K562 (cell line): Measurements from ENCODE around the gene NECTIN3. TPM values are rescaled to one million over a fixed set of nuclear protein-coding genes. Genes with fewer than 3 reads are reported as not detected.

ENCODE experiments used
- ATAC-seq: fragments of 200-7000 bp; cut with Tn5 transposase; 3 replicates; pipeline ENCODE4 v1.9.1; 2020; ENCODE audit warnings: moderate library complexity
- BruUV-seq: library from RNA; stranded (reverse); fragments of 400-500 nt; replicated peaks from 2 replicates; lab custom pipeline; 2021; lab: Mats Ljungman, UMichigan
- CTCF ChIA-PET: fragments of 300-600 bp; formaldehyde crosslinking; extraction: SDS; loops from one replicate; lab custom pipeline; 2021; ENCODE audit warnings: low intra/inter-chr PET ratio; lab: Yijun Ruan, JAX
- POLR2A ChIA-PET: fragments of 300-600, 350-650 bp; sonication (Branson Sonifier 250); formaldehyde crosslinking; extraction: SDS; loops from one replicate; lab custom pipeline; 2021; ENCODE audit warnings: antibody characterized with exemption, inconsistent platforms; lab: Yijun Ruan, JAX
- DNase-seq, 4 experiments: peaks; one replicate each; pipeline versions ENCODE4 v3.0.0 to v3.0.0-alpha.2; 2011 to 2018; ENCODE audit warnings: low spot score in 3 of 4, mixed read lengths in 3 of 4; ENCODE audit errors: extremely low read depth in 1 of 4
- FAIRE-seq: peaks from 2 replicates; lab custom pipeline; 2011; peaks lifted over from hg19 to GRCh38; lab: Jason Lieb, UNC
- H2AFZ ChIP-seq: 2 replicates; pipeline ENCODE4 v1.6.0; 2011; ENCODE audit warnings: low read depth, low read length, control low read depth, inconsistent platforms
- H3K27ac ChIP-seq: fragments of 200-600 bp; 3 replicates; pipeline ENCODE4 v1.8.0; 2011; ENCODE audit warnings: low read depth, mild to moderate bottlenecking, control low read depth, inconsistent platforms, low read length, moderate library complexity, mixed read lengths; ENCODE audit errors: extremely low read depth
- H3K27me3 ChIP-seq, 2 experiments: fragments of 300-600 bp in 1 of 2; 2 replicates in 1 of 2; 3 replicates in 1 of 2; pipeline versions ENCODE4 v1.6.0 to v1.8.0; 2011; ENCODE audit warnings: inconsistent platforms in 2 of 2, low read length in 2 of 2, mild to moderate bottlenecking in 1 of 2, mixed read lengths in 1 of 2, moderate library complexity in 1 of 2; ENCODE audit not compliant: control insufficient read depth in 2 of 2, insufficient read depth in 2 of 2
- H3K36me3 ChIP-seq: fragments of 300-600 bp; 3 replicates; pipeline ENCODE4 v1.8.0; 2011; ENCODE audit warnings: mild to moderate bottlenecking, low read length, inconsistent platforms; ENCODE audit not compliant: control insufficient read depth, insufficient read depth
- H3K4me1 ChIP-seq, 2 experiments: fragments of 200-600 bp in 1 of 2; replicated peaks in 1 of 2; 2 replicates in 1 of 2; 3 replicates in 1 of 2; pipeline versions ENCODE4 v1.5.1 to v1.8.0; 2011; ENCODE audit warnings: inconsistent platforms in 2 of 2, low read length in 2 of 2, mild to moderate bottlenecking in 1 of 2, mixed read lengths in 1 of 2, moderate library complexity in 1 of 2; ENCODE audit not compliant: control insufficient read depth in 2 of 2, insufficient read depth in 2 of 2
- H3K4me2 ChIP-seq: 2 replicates; pipeline ENCODE4 v1.6.1; 2011; ENCODE audit warnings: low read length, control low read depth, inconsistent platforms, mixed read lengths; ENCODE audit not compliant: insufficient read depth
- H3K4me3 ChIP-seq: fragments of 200-600 bp; sonication (generic), shearing (Covaris generic); 2 replicates; pipeline ENCODE4 v1.5.1; 2016; ENCODE audit warnings: control low read depth, inconsistent platforms
- H3K79me2 ChIP-seq: fragments of 200-600 bp; 3 replicates; pipeline ENCODE4 v1.8.0; 2011; ENCODE audit warnings: low read length, inconsistent platforms; ENCODE audit not compliant: control insufficient read depth, insufficient read depth
- H3K9ac ChIP-seq, 2 experiments: 2 replicates each; pipeline versions ENCODE4 v1.6.0 to v1.6.1; 2011; ENCODE audit warnings: low read depth in 2 of 2, low read length in 2 of 2, control low read depth in 1 of 2, inconsistent platforms in 1 of 2, mild to moderate bottlenecking in 1 of 2, mixed read lengths in 1 of 2; ENCODE audit not compliant: insufficient read depth in 1 of 2
- H3K9me1 ChIP-seq: one replicate; pipeline ENCODE4 v1.6.0; 2011; ENCODE audit warnings: inconsistent platforms, mild to moderate bottlenecking, low read length, moderate library complexity; ENCODE audit not compliant: control insufficient read depth, insufficient read depth
- H3K9me3 ChIP-seq: replicated peaks from 2 replicates; pipeline ENCODE4 v1.5.1; 2011; ENCODE audit warnings: low read depth, low read length, inconsistent platforms; ENCODE audit not compliant: control insufficient read depth, insufficient read depth
- H4K20me1 ChIP-seq: replicated peaks from 2 replicates; pipeline ENCODE4 v1.6.1; 2011; ENCODE audit warnings: low read length, inconsistent platforms, mixed read lengths; ENCODE audit not compliant: control insufficient read depth, insufficient read depth
- HCFC1 ChIP-seq: IDR thresholded peaks from 2 replicates; pipeline ENCODE4 v1.6.1; 2012; ENCODE audit warnings: low read depth, low read length, improper control_type of control experiment
- MYBL2 ChIP-seq, 2 experiments: fragments of 450-650 bp in 1 of 2; sonication (generic) in 1 of 2; formaldehyde crosslinking in 1 of 2; IDR thresholded peaks; 2 replicates each; pipeline versions ENCODE4 v1.6.1 to v1.8.1; 2017 to 2022; ENCODE audit warnings: borderline replicate concordance in 1 of 2, inconsistent platforms in 1 of 2, low read depth in 1 of 2, mild to moderate bottlenecking in 1 of 2, missing genetic modification reagents in 1 of 2, moderate library complexity in 1 of 2
- SMARCB1 ChIP-seq: IDR thresholded peaks from 2 replicates; pipeline ENCODE4 v1.6.1; 2011; ENCODE audit warnings: improper control_type of control experiment, low read depth; ENCODE audit not compliant: insufficient read length
- ZNF586 ChIP-seq: fragments of 450-650 bp; formaldehyde crosslinking; conservative IDR thresholded peaks from 2 replicates; pipeline ENCODE4 v1.4.0; 2020; ENCODE audit warnings: mild to moderate bottlenecking, moderate library complexity
- WGBS: fragments of 100-300 bp; shearing (Covaris generic); methylation state at CpG from one replicate; pipeline ENCODE4 v1.1.6; 2016; ENCODE audit warnings: low coverage, mixed read lengths; ENCODE audit not compliant: insufficient coverage; ENCODE audit errors: missing lambda C conversion rate; 5-methylcytosine and 5-hydroxymethylcytosine counted together
- in situ Hi-C: fragments of 300-500 bp; cut with MboI; formaldehyde crosslinking; loops from 4 replicates; pipeline ENCODE4 v1.15.0; 2018; ENCODE audit warnings: inconsistent platforms, mixed read lengths
- intact Hi-C: fragments of 100-400 bp; cut with micrococcal nuclease; formaldehyde crosslinking; loops from 2 replicates; pipeline ENCODE4 v1.14.2; 2022
- polyA plus RNA-seq, 8 experiments: library from polyadenylated mRNA; depleted of rRNA in 4 of 8; stranded (reverse) in 5 of 8; unstranded in 3 of 8; fragments of >200 nt; fragmentation: Nextera tagmentation in 2 of 8; fragmentation: Illumina TruSeq in 1 of 8; extraction: Ambion mirVana in 2 of 8; extraction: Trizol in 1 of 8; gene quantifications; 2 replicates each; pipeline versions ENCODE4 v1.2.1 to v1.2.3, GENCODE V29; 2011 to 2014; ENCODE audit warnings: inconsistent platforms in 1 of 8, missing spikeins in 1 of 8
- total RNA-seq, 7 experiments: library from RNA; depleted of rRNA in 6 of 7; stranded (reverse); fragments of >200 nt in 6 of 7; fragmentation: Illumina TruSeq in 2 of 7; extraction: Trizol in 2 of 7; gene quantifications; 2 replicates each; pipeline versions ENCODE4 v1.2.1 to v1.2.3, GENCODE V29; 2011 to 2021; ENCODE audit warnings: low replicate concordance in 1 of 7
- TF ChIP-seq, protein P1 (sequence below): sonication (generic); formaldehyde crosslinking; IDR thresholded peaks from 2 replicates; pipeline ENCODE4 v1.8.1; 2023; ENCODE audit warnings: mild to moderate bottlenecking, missing genetic modification reagents, moderate library complexity
- TF ChIP-seq, protein P2 (sequence below): fragments of 450-650 bp; formaldehyde crosslinking; IDR thresholded peaks from 2 replicates; pipeline ENCODE4 v1.4.0; 2020; ENCODE audit warnings: mild to moderate bottlenecking, moderate library complexity
- TF ChIP-seq, protein P3 (sequence below): sonication (generic); formaldehyde crosslinking; IDR thresholded peaks from 2 replicates; pipeline ENCODE4 v1.8.0; 2022; ENCODE audit warnings: mild to moderate bottlenecking, missing genetic modification reagents, borderline replicate concordance

The NECTIN3 gene
- total and polyA plus RNA-seq, 9 of the 15 experiments (the other 6 are each of a cell fraction or from before 2014, with no cell fraction given): 0.16 TPM; not detected in 8

DNA sequence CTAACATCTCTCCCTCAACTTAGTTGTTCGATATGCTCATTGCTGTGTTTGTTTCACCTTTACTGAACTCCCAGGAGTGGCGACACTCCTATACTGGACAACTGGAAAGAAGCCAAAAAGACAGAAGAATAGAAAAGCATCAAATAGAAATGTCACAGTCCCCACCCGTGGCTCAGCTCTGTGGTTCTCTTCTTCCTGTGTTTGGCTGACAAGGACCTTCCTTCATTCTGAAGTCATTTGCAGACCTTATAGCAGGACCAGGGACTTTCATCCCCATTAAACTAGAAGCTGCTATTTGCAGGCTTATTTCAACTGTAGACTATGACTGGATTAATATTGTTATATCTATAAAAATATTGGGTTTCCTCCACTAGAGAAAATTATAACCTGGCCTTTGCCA, 125.9 kb downstream of the NECTIN3 start:
- CTCF ChIA-PET: no interaction called here
- WGBS: 0% methylated on average over 3 of the region's 3 CpGs
- Histone ChIP-seq H2AFZ (no peak overlapping the region), H4K20me1 (no peaks in the 10 kb centered on the region), H3K9me3 (no peaks in the 10 kb centered on the region), H3K79me2 (no peaks in the 10 kb centered on the region), H3K4me3 (no peak overlapping the region), H3K27ac (no peak overlapping the region), H3K9ac (no peak overlapping the region), H3K27me3 (no peaks in the 10 kb centered on the region), H3K4me2 (no peak overlapping the region), H3K9me1 (no peaks in the 10 kb centered on the region)
- intact Hi-C loops: no loop called here
- DNase-seq (no peak), FAIRE-seq (no peak)
- in situ Hi-C loops: no loop called here
- no TSS peak for BruUV-seq
- TF ChIP-seq, protein P1, sequence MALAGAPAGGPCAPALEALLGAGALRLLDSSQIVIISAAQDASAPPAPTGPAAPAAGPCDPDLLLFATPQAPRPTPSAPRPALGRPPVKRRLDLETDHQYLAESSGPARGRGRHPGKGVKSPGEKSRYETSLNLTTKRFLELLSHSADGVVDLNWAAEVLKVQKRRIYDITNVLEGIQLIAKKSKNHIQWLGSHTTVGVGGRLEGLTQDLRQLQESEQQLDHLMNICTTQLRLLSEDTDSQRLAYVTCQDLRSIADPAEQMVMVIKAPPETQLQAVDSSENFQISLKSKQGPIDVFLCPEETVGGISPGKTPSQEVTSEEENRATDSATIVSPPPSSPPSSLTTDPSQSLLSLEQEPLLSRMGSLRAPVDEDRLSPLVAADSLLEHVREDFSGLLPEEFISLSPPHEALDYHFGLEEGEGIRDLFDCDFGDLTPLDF (CRISPR knock-in tag): no peak
- TF ChIP-seq ZNF586 (no peak), SMARCB1 (no peak), HCFC1 (no peak), MYBL2 (IDR thresholded peaks at IDR 0.05; ENCODE audit: low read depth) (no peak), MYBL2 (CRISPR knock-in tag; IDR thresholded peaks at IDR 0.05; ENCODE audit: borderline replicate concordance) (no peak)
- TF ChIP-seq, protein P2, sequence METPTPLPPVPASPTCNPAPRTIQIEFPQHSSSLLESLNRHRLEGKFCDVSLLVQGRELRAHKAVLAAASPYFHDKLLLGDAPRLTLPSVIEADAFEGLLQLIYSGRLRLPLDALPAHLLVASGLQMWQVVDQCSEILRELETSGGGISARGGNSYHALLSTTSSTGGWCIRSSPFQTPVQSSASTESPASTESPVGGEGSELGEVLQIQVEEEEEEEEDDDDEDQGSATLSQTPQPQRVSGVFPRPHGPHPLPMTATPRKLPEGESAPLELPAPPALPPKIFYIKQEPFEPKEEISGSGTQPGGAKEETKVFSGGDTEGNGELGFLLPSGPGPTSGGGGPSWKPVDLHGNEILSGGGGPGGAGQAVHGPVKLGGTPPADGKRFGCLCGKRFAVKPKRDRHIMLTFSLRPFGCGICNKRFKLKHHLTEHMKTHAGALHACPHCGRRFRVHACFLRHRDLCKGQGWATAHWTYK: no peak
- TF ChIP-seq, protein P3, sequence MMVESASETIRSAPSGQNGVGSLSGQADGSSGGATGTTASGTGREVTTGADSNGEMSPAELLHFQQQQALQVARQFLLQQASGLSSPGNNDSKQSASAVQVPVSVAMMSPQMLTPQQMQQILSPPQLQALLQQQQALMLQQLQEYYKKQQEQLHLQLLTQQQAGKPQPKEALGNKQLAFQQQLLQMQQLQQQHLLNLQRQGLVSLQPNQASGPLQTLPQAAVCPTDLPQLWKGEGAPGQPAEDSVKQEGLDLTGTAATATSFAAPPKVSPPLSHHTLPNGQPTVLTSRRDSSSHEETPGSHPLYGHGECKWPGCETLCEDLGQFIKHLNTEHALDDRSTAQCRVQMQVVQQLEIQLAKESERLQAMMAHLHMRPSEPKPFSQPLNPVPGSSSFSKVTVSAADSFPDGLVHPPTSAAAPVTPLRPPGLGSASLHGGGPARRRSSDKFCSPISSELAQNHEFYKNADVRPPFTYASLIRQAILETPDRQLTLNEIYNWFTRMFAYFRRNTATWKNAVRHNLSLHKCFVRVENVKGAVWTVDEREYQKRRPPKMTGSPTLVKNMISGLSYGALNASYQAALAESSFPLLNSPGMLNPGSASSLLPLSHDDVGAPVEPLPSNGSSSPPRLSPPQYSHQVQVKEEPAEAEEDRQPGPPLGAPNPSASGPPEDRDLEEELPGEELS: no peak
- TF ChIP-seq, all 486 proteins: peak for 0
- POLR2A ChIA-PET: no interaction called here
- no peak for ATAC-seq
- no peaks in the 10 kb centered on the region for H3K36me3 ChIP-seq
- H3K4me1 ChIP-seq: no peaks in the 10 kb centered on the region
